Sigmoid colon (tissue), 7 donors: ENCODE measurements around the gene LSM14A. TPM values are rescaled to one million over a fixed set of nuclear protein-coding genes. Genes with fewer than 3 reads are reported as not detected.
"Not testable (repeated sequence)": the region's sequence is repeated elsewhere in the genome, so short reads cannot be mapped to it uniquely, and the experiment has no call there.

Experiments used
- DNase-seq: peaks from one replicate; pipeline ENCODE4 v3.0.0-alpha.2; 2019
- H3K27ac ChIP-seq, 4 donors: fragments of 200-600 bp; sonication (generic); one replicate each; pipeline ENCODE4 v1.5.1; 2016 to 2019; ENCODE audit warnings: mild to moderate bottlenecking in 1 of 4
- H3K27me3 ChIP-seq, 3 donors: fragments of 200-600 bp; sonication (generic); one replicate each; pipeline ENCODE4 v1.5.1; 2019; ENCODE audit warnings: mild to moderate bottlenecking in 1 of 3
- H3K36me3 ChIP-seq, 4 donors: fragments of 200-600 bp; sonication (generic); one replicate each; pipeline ENCODE4 v1.5.1; 2016 to 2019
- H3K4me1 ChIP-seq, 4 donors: fragments of 200-600 bp; sonication (generic); one replicate each; pipeline ENCODE4 v1.5.1; 2017 to 2019
- H3K4me3 ChIP-seq, 4 donors: fragments of 200-600 bp; sonication (generic); one replicate each; pipeline ENCODE4 v1.5.1; 2017 to 2019; ENCODE audit warnings: mild to moderate bottlenecking in 2 of 4, moderate library complexity in 1 of 4
- H3K9me3 ChIP-seq, 4 donors: fragments of 200-600 bp in 3 of 4; sonication (generic) in 3 of 4; one replicate each; pipeline versions ENCODE4 v1.5.1 to v1.6.1; 2013 to 2019
- EP300 ChIP-seq, 4 donors: sonication (generic); formaldehyde crosslinking; IDR thresholded peaks; one replicate each; pipeline ENCODE4 v1.6.1; 2017; ENCODE audit warnings: antibody characterized with exemption in 4 of 4
- POLR2A ChIP-seq, 2 donors: fragments of 450-650 bp; IDR thresholded peaks; one replicate each; pipeline ENCODE4 v1.6.1; 2016; ENCODE audit warnings: antibody characterized with exemption in 2 of 2, mild to moderate bottlenecking in 2 of 2, moderate library complexity in 2 of 2
- POLR2AphosphoS5 ChIP-seq, 4 donors: sonication (generic); formaldehyde crosslinking; IDR thresholded peaks; one replicate each; pipeline ENCODE4 v1.6.1; 2017; ENCODE audit warnings: antibody characterized with exemption in 4 of 4
- WGBS, 2 donors: extraction: QIAGEN DNeasy Blood & Tissue Kit; methylation state at CpG; one replicate each; pipeline ENCODE4 v1.1.7; 2013; 5-methylcytosine and 5-hydroxymethylcytosine counted together
- intact Hi-C: fragments of 100-400 bp; cut with DNase I; formaldehyde crosslinking; loops from one replicate; pipeline ENCODE4 v1.15.1; 2023
- polyA plus RNA-seq, 3 donors: library from polyadenylated mRNA; stranded (reverse); fragments of 200-250 nt; gene quantifications; one replicate each; pipeline ENCODE4 v1.2.3, GENCODE V29; 2013
- total RNA-seq, 4 donors: library from RNA; depleted of rRNA; stranded (reverse); fragments of >200 nt; gene quantifications; one replicate each; pipeline ENCODE4 v1.1.0, GENCODE V29; 2016
- TF ChIP-seq, protein P1 (sequence below), 4 experiments: fragments of 450-650 bp in 3 of 4; fragments of 200-600 bp in 1 of 4; IDR thresholded peaks; one replicate each; pipeline ENCODE4 v1.5.1; 2016 to 2019; ENCODE audit warnings: antibody characterized with exemption in 4 of 4, mild to moderate bottlenecking in 3 of 4, moderate library complexity in 2 of 4
- donor health status: healthy with polysubstance abuse.
- donor health status: Bipolar disorder and iron deficiency.
- donor health status: healthy.

Gene LSM14A
- total and polyA plus RNA-seq, 7 donors, result 66.6 to 149 (median 104) TPM

DNA sequence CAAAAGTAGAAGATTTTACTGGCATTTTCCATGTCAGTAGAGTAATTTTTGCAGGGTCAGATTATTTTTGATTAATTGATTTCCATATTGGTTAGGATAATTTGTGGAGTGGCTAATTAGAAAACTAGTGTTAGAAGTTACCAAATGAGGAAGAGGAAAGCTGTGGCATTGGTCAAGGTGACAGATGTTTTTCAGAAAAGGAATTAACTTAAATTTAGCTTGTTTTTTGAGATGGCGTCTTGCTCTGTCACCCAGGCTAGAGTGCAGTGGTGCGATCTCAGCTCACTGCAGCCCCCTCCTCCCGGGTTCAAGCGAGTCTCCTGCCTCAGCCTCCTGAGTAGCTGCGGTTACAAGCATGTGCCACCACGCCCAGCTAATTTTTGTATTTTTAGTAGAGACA lies 28.8 kb downstream of the LSM14A start:
- intact Hi-C loops, result no loop called here
- Histone ChIP-seq H3K9me3 (no peaks in the 10 kb centered on the region), H3K4me1 (no peaks in the 10 kb centered on the region), H3K27me3 (no peaks in the 10 kb centered on the region), H3K27ac (no peak overlapping the region), H3K4me3 (no peak overlapping the region), H3K36me3 (peaks cover 0 to 68% (median 18%) of the 10 kb centered on the region in 4 donors)
- TF ChIP-seq, protein P1, sequence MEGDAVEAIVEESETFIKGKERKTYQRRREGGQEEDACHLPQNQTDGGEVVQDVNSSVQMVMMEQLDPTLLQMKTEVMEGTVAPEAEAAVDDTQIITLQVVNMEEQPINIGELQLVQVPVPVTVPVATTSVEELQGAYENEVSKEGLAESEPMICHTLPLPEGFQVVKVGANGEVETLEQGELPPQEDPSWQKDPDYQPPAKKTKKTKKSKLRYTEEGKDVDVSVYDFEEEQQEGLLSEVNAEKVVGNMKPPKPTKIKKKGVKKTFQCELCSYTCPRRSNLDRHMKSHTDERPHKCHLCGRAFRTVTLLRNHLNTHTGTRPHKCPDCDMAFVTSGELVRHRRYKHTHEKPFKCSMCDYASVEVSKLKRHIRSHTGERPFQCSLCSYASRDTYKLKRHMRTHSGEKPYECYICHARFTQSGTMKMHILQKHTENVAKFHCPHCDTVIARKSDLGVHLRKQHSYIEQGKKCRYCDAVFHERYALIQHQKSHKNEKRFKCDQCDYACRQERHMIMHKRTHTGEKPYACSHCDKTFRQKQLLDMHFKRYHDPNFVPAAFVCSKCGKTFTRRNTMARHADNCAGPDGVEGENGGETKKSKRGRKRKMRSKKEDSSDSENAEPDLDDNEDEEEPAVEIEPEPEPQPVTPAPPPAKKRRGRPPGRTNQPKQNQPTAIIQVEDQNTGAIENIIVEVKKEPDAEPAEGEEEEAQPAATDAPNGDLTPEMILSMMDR (IDR thresholded peaks at IDR 0.05), result no peak
- TF ChIP-seq POLR2AphosphoS5 (IDR thresholded peaks at IDR 0.05) (no peak), POLR2A (IDR thresholded peaks at IDR 0.05) (no peak), EP300 (IDR thresholded peaks at IDR 0.05) (no peak)
- 84 to 98% methylated on average over 6 of the region's 6 CpGs for WGBS, 2 donors
- DNase-seq, result no peak

DNA sequence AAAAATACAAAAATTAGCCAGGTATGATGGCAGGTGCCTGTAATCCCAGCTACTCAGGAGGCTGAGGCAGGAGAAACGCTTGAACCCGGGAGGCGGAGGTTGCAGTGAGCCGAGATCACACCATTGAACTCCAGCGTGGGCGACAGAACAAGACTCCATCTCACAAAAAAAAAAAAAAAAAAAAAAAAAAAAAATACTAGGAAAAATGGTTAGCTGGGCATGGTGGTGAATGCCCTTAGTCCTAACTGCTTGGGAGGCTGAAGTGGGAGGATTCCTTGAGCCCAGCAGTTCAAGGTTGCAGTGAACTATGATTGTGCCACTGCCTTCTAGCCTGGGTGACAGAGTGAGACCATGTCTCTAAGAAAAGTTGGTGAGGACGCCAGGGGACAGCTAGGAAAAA lies 33.0 kb downstream of the LSM14A start:
- peaks cover 3 to 66% (median 16%) of the 10 kb centered on the region in 4 donors for H3K36me3 ChIP-seq
- WGBS, 2 donors, result 98% methylated on average over 7 of the region's 7 CpGs
- H3K4me1 ChIP-seq, H3K4me3 ChIP-seq, H3K9me3 ChIP-seq, DNase-seq, H3K27me3 ChIP-seq, H3K27ac ChIP-seq, intact Hi-C loops: not testable (repeated sequence)

DNA sequence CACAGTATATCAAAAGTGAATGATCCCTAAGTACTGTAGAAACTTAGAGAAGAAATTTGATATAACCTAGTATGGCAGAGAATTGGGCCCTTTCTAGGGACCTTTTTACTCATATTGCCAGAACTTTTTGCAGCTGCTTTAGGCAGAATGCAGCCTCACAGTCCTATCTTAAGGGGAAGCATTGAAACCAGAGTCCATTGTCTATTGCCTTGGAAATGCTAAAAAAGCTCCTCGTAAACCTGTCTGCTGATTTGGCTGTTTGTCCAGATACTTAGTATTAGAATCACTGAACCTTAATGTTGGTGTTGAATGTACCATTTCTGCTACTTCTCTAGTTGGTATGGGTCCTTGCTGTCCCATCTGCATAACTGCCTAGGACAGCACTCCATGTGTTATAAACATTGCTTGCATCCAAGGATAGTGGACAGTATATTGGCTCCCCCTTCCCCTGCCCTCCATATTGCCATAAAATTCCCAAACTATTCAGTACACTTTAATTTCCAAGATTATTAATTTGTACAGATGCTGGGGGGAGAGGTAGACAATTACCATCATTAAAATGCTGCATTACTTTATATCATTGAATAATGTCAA lies 36.1 kb downstream of the LSM14A start:
- intact Hi-C loops, result no loop called here
- Histone ChIP-seq H3K27me3 (no peaks in the 10 kb centered on the region), H3K27ac (no peak overlapping the region), H3K9me3 (no peaks in the 10 kb centered on the region), H3K4me1 (no peaks in the 10 kb centered on the region), H3K36me3 (peaks cover 8 to 72% (median 25%) of the 10 kb centered on the region in 4 donors), H3K4me3 (no peak overlapping the region)
- no peak for TF ChIP-seq POLR2AphosphoS5 (IDR thresholded peaks at IDR 0.05)
- TF ChIP-seq EP300 (IDR thresholded peaks at IDR 0.05), result no peak
- DNase-seq, result no peak
- WGBS, 2 donors, result 97 to 99% methylated on average over 1 of the region's 1 CpG

DNA sequence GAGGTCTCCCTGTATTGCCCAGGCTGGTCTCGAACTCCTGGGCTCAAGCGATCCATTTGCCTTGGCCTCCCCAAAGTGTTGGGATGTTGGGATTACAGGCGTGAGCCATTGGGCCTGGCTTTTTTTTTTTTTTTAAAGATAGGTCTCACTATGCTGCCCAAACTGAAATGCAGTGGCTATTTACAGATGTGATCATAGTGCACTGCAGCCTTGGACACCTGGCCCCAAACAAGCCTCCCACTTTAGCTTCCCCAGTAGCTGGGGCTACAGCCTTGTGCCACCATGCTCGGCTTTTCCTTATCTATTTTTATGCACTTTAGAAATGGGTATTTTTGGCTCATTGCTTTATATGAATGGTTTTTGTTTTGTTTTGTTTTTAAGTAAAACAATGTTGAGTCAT lies 37.4 kb downstream of the LSM14A start:
- WGBS, 2 donors, result 81 to 97% methylated on average over 4 of the region's 4 CpGs
- H3K36me3 ChIP-seq, result peaks cover 8 to 80% (median 25%) of the 10 kb centered on the region in 4 donors
- TF ChIP-seq POLR2AphosphoS5 (IDR thresholded peaks at IDR 0.05), result no peak
- TF ChIP-seq, protein P1 (IDR thresholded peaks at IDR 0.05), result no peak
- no peak for TF ChIP-seq POLR2A (IDR thresholded peaks at IDR 0.05)
- no peak for TF ChIP-seq EP300 (IDR thresholded peaks at IDR 0.05)

DNA sequence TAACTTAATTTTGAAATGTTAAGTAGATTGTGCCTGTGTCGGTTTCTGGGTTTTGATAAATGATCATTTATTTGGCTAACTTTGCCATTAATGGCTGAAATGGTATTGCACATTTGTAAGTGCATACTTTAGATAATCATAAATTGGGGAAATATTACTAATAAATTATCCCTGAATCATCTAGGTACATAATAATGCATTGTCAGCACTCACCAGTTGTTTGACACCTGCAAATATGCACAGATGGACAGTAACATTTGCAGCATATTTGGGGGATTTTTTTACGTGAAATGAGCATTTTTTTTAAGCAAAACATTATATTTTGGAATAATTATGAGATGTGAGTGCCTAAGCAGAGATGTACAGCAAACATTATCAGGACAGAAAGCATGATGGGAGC lies 41.0 kb downstream of the LSM14A start:
- DNase-seq, result no peak
- no peaks in the 10 kb centered on the region for H3K27me3 ChIP-seq
- no peak overlapping the region for H3K27ac ChIP-seq
- no peaks in the 10 kb centered on the region for H3K9me3 ChIP-seq
- WGBS, 2 donors, result 92 to 95% methylated on average over 2 of the region's 2 CpGs
- H3K4me1 ChIP-seq, result peaks cover 0 to 7% (median 4%) of the 10 kb centered on the region in 4 donors
- intact Hi-C loops, result no loop called here
- TF ChIP-seq, protein P1 (IDR thresholded peaks at IDR 0.05), result no peak
- TF ChIP-seq POLR2A (IDR thresholded peaks at IDR 0.05) (no peak), POLR2AphosphoS5 (IDR thresholded peaks at IDR 0.05) (no peak), EP300 (IDR thresholded peaks at IDR 0.05) (no peak)
- H3K4me3 ChIP-seq, result no peak overlapping the region
- H3K36me3 ChIP-seq, result peaks cover 8 to 80% (median 26%) of the 10 kb centered on the region in 4 donors

More for the DNA sequence above, 37.4 kb downstream of the LSM14A start:
- Histone ChIP-seq H3K4me1 (no peaks in the 10 kb centered on the region), H3K9me3 (no peaks in the 10 kb centered on the region), H3K27me3 (no peaks in the 10 kb centered on the region), H3K27ac (no peak overlapping the region), H3K4me3 (no peak overlapping the region)
- no peak for DNase-seq
- intact Hi-C loops, result no loop called here

DNA sequence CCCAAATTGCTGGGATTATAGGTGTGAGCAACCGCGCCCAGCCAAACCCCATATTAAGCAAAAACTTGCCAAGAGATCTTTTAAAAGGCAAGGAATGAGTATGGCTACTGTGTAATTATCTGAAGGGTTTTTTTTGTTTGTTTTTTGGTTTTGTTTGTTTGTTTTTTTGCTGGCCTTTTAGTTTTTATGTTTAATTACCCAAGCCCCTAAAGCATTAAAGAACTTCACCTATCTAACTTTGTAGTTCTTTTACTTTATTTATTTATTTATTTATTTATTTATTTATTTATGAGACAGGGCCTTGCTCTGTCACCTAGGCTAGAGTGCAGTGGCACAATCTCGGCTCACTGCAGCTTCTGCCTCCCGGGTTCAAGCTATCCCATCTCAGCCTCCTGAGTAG lies 41.7 kb downstream of the LSM14A start:
- H3K27ac ChIP-seq, result no peak overlapping the region
- no peak for TF ChIP-seq POLR2AphosphoS5 (IDR thresholded peaks at IDR 0.05)
- no peak for TF ChIP-seq POLR2A (IDR thresholded peaks at IDR 0.05)
- TF ChIP-seq, protein P1 (IDR thresholded peaks at IDR 0.05), result no peak
- no peak for TF ChIP-seq EP300 (IDR thresholded peaks at IDR 0.05)
- intact Hi-C loops, result no loop called here
- no peaks in the 10 kb centered on the region for H3K27me3 ChIP-seq
- 96 to 98% methylated on average over 4 of the region's 4 CpGs for WGBS, 2 donors
- peaks cover 8 to 77% (median 22%) of the 10 kb centered on the region in 4 donors for H3K36me3 ChIP-seq
- H3K4me1 ChIP-seq, result peaks cover 0 to 14% (median 10%) of the 10 kb centered on the region in 4 donors
- H3K4me3 ChIP-seq, result no peak overlapping the region
- no peaks in the 10 kb centered on the region for H3K9me3 ChIP-seq
- DNase-seq, result no peak
